GM23248 (cell line): ENCODE measurements around the gene FRS3. TPM values are rescaled to one million over a fixed set of nuclear protein-coding genes. Genes with fewer than 3 reads are reported as not detected.

Experiments used
- DNase-seq: peaks from one replicate; pipeline ENCODE4 v3.0.0-alpha.2; 2015
- H2AFZ ChIP-seq: fragments of 200-600 bp; sonication (generic); 2 replicates; pipeline ENCODE4 v1.6.1; 2016; ENCODE audit warnings: antibody characterized with exemption
- H3F3A ChIP-seq: fragments of 200-600 bp; sonication (generic); 2 replicates; pipeline ENCODE4 v1.6.1; 2016; ENCODE audit warnings: mild to moderate bottlenecking, antibody characterized with exemption, mixed run types; ENCODE audit not compliant: insufficient read depth
- H3K27ac ChIP-seq: fragments of 200-600 bp; sonication (generic); 2 replicates; pipeline ENCODE4 v1.5.1; 2016; ENCODE audit warnings: mild to moderate bottlenecking
- H3K27me3 ChIP-seq: fragments of 200-600 bp; sonication (generic); replicated peaks from 2 replicates; pipeline ENCODE4 v1.6.1; 2016; ENCODE audit warnings: mild to moderate bottlenecking; ENCODE audit not compliant: insufficient read depth
- H3K36me3 ChIP-seq: fragments of 200-600 bp; sonication (generic); 2 replicates; pipeline ENCODE4 v1.6.1; 2016; ENCODE audit warnings: low read depth, mild to moderate bottlenecking
- H3K4me1 ChIP-seq: fragments of 200-600 bp; sonication (generic); 2 replicates; pipeline ENCODE4 v1.6.1; 2016; ENCODE audit warnings: mild to moderate bottlenecking; ENCODE audit not compliant: insufficient read depth
- H3K4me2 ChIP-seq: fragments of 200-600 bp; sonication (generic); one replicate; pipeline ENCODE4 v1.6.1; 2016; ENCODE audit warnings: mild to moderate bottlenecking; ENCODE audit not compliant: unreplicated experiment
- H3K4me3 ChIP-seq: fragments of 200-600 bp; sonication (generic); 2 replicates; pipeline ENCODE4 v1.5.1; 2016; ENCODE audit warnings: mild to moderate bottlenecking
- H3K79me2 ChIP-seq: fragments of 200-600 bp; sonication (generic); 2 replicates; pipeline ENCODE4 v1.6.1; 2016; ENCODE audit warnings: mild to moderate bottlenecking; ENCODE audit not compliant: insufficient read depth
- H3K9ac ChIP-seq: fragments of 200-600 bp; sonication (generic); 2 replicates; pipeline ENCODE4 v1.6.1; 2016; ENCODE audit warnings: mild to moderate bottlenecking
- H3K9me2 ChIP-seq: fragments of 200-600 bp; sonication (generic); 2 replicates; pipeline ENCODE4 v1.6.1; 2016; ENCODE audit warnings: mixed run types, mild to moderate bottlenecking, moderate library complexity; ENCODE audit not compliant: insufficient read depth
- H3K9me3 ChIP-seq: fragments of 200-600 bp; sonication (generic); one replicate; pipeline ENCODE4 v1.6.1; 2017; ENCODE audit warnings: low read depth
- H4K20me1 ChIP-seq: fragments of 200-600 bp; sonication (generic); 2 replicates; pipeline ENCODE4 v1.6.0; 2016; ENCODE audit not compliant: insufficient read depth
- EZH2 ChIP-seq: fragments of 200-600 bp; sonication (generic); IDR thresholded peaks from 2 replicates; pipeline ENCODE4 v1.6.1; 2018; ENCODE audit warnings: antibody characterized with exemption, mild to moderate bottlenecking; ENCODE audit not compliant: insufficient read depth, poor library complexity, severe bottlenecking
- EZH2phosphoT487 ChIP-seq: fragments of 200-600 bp; sonication (generic); IDR thresholded peaks from 2 replicates; pipeline ENCODE4 v1.6.1; 2018; ENCODE audit warnings: antibody characterized with exemption, moderate library complexity, mild to moderate bottlenecking, low read depth; ENCODE audit not compliant: insufficient read depth
- WGBS, 2 experiments: methylation state at CpG; one replicate each; pipeline ENCODE4 v1.1.6; 2015 to 2017; ENCODE audit warnings: low lambda C conversion rate in 2 of 2, low coverage in 1 of 2; ENCODE audit errors: missing lambda C conversion rate in 2 of 2; 5-methylcytosine and 5-hydroxymethylcytosine counted together
- in situ Hi-C: fragments of 300-500 bp; cut with MboI; formaldehyde crosslinking; loops from 2 replicates; pipeline ENCODE4 v1.15.0; 2020
- polyA plus RNA-seq: library from polyadenylated mRNA; unstranded; fragments of >200 nt; fragmentation: Nextera tagmentation; extraction: Ambion mirVana; gene quantifications from 2 replicates; pipeline ENCODE4 v1.2.1, GENCODE V29; 2016
- total RNA-seq: library from RNA; depleted of rRNA; stranded (reverse); fragments of >200 nt; shearing (Covaris generic); gene quantifications from 2 replicates; pipeline ENCODE4 v1.2.3, GENCODE V29; 2014

The FRS3 gene
- total and polyA plus RNA-seq, 2 experiments from 2014 or later = 2.5 to 3.4 TPM

DNA sequence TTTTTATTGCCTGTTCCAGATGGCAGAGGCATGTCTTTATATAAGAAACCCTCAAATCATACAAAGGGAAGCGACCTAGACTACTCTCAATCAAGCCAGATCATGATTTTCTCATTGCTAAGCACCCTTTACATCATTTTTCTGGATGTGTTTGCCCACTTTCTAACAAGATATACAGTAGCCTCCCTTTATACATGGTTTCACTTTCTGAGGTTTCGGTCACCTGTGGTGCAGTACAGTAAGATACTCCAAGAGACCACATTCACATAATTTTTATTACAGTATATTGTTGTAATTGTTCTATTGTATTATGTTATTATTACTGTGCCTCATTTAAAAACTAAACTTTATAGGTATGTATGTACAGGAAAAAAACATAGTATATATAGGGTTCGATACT lies 31.4 kb upstream of the FRS3 start:
- Histone ChIP-seq H3K4me3 (no peak overlapping the region), H3K9ac (no peak overlapping the region), H4K20me1 (no peaks in the 10 kb centered on the region), H3K79me2 (no peaks in the 10 kb centered on the region), H3K9me3 (no peaks in the 10 kb centered on the region), H3K27ac (no peak overlapping the region), H3K4me1 (no peaks in the 10 kb centered on the region), H2AFZ (no peak overlapping the region), H3K36me3 (no peaks in the 10 kb centered on the region), H3K27me3 (no peaks in the 10 kb centered on the region), H3F3A (no peaks in the 10 kb centered on the region), H3K4me2 (no peak overlapping the region), H3K9me2 (no peaks in the 10 kb centered on the region)
- TF ChIP-seq EZH2phosphoT487 (no peak), EZH2 (no peak)
- no peak for DNase-seq
- WGBS, 2 experiments = 92 to 97% methylated on average over 3 of the region's 3 CpGs
- in situ Hi-C loops = no loop called here

DNA sequence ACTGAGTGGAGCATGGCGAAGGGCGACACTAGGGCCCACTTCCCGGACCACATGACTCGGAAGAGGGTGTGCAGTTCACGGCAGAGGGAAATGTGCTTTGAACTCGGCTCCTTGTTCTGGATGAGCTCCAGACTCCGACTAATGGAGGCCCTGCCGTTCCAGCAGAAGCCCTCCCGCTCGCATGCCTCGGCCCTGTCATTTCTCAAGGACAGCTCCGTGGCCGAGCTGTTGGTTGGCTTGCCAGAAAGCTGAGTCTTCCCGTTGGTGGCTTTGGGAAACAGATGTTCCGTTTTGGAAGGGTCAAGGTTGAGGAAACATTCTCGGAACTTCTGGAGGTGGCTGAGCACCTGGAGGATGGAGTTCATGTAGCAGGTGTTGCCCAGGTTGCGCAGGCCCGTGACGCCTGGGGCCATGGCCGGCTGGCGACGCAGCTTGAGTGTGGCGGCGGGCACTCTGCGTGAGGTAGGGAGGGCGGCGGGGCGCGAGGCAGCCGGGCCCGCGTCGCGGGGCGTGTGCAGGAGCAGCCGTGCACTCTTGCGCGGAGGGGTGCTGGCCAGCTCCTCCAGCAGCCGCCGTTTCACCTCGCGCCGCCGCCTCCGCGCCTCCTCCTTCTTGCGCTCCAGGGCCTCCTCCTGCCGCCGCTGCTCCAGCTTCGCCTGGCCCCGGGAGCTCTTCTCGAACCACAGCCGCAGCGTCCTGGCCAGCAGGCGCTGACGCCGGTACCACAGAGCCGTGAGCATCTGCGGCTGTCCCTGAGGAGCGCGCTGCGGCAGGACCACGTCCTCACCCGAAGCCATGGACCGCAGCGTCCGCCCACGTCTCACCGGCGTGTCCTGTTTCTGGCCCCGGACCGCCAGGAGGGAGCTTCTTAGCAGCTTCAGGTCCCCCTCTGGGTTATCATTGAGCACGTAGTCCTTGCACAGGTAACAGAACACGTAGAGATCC lies 26.4 kb upstream of the FRS3 start:
- Histone ChIP-seq H3K4me3 (no peak overlapping the region), H3K9ac (no peak overlapping the region), H3K4me2 (no peak overlapping the region), H3K9me3 (no peaks in the 10 kb centered on the region), H3K36me3 (no peaks in the 10 kb centered on the region), H3K79me2 (no peaks in the 10 kb centered on the region), H3F3A (peaks cover 7% of the 10 kb centered on the region), H2AFZ (no peak overlapping the region), H4K20me1 (no peaks in the 10 kb centered on the region), H3K27me3 (no peaks in the 10 kb centered on the region), H3K4me1 (no peaks in the 10 kb centered on the region), H3K27ac (no peak overlapping the region), H3K9me2 (no peaks in the 10 kb centered on the region)
- no peak for TF ChIP-seq EZH2
- TF ChIP-seq EZH2phosphoT487 = no peak
- WGBS, 2 experiments = 95 to 96% methylated on average over 69 to 74 of the region's 74 CpGs
- no peak for DNase-seq
- in situ Hi-C loops = no loop called here

DNA sequence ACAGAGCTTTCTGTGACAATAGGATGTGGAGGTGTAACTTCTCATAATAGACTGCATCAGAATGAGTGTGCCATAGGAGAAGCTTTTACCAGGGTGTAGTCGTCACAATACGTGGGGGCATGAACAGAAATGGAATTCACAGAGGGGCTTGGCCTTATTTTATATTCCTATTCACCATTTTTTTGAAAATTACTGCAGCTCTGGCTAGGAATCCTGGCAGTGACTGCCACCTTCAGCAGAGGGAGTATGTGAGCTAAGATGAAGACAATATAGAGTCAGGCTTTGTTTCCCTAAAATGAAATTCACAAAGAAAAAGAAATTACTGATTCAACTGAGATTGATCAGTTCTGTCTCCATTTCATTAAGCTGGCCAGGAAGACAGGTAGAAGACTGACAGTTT lies 21.7 kb upstream of the FRS3 start:
- in situ Hi-C loops = no loop called here
- Histone ChIP-seq H2AFZ (no peak overlapping the region), H4K20me1 (no peaks in the 10 kb centered on the region), H3K79me2 (no peaks in the 10 kb centered on the region), H3K4me1 (peaks cover 6% of the 10 kb centered on the region; the same call in 1 of the 2 replicates), H3K27ac (no peak overlapping the region), H3K36me3 (no peaks in the 10 kb centered on the region), H3F3A (peaks cover 7% of the 10 kb centered on the region), H3K4me3 (no peak overlapping the region), H3K9me2 (no peaks in the 10 kb centered on the region), H3K9ac (no peak overlapping the region), H3K9me3 (no peaks in the 10 kb centered on the region), H3K27me3 (no peaks in the 10 kb centered on the region), H3K4me2 (no peak overlapping the region)
- TF ChIP-seq EZH2 (no peak), EZH2phosphoT487 (no peak)
- peak; percentile 58 for DNase-seq
- 65 to 82% methylated on average over 2 of the region's 2 CpGs for WGBS, 2 experiments

DNA sequence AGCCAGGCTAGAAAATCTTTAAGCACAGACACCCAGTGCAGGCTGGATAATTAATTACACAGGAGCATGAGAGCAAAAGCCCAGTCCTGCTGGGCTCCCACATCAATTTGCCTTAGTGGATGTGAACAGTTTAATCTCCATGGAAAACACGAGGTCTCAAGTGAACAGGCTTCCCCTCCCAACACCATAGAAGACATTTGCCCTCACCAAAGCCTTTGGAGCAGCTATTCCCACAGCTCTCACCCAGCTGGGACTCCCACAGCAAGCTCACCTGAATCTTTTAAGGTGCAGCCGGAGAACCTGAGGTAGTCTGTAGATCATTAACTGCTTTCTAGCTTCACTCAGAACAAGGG lies 19.8 kb upstream of the FRS3 start:
- H3K27ac ChIP-seq = no peak overlapping the region
- H3K4me2 ChIP-seq = no peak overlapping the region
- H3K4me3 ChIP-seq = no peak overlapping the region
- H3K79me2 ChIP-seq = no peaks in the 10 kb centered on the region
- in situ Hi-C loops = no loop called here
- no peaks in the 10 kb centered on the region for H4K20me1 ChIP-seq
- no peak for DNase-seq
- no peak overlapping the region for H2AFZ ChIP-seq
- no peaks in the 10 kb centered on the region for H3K9me3 ChIP-seq
- H3K9me2 ChIP-seq = no peaks in the 10 kb centered on the region
- TF ChIP-seq EZH2 (no peak), EZH2phosphoT487 (no peak)
- H3K4me1 ChIP-seq = peaks cover 6% of the 10 kb centered on the region; the same call in 1 of the 2 replicates
- H3F3A ChIP-seq = peaks cover 7% of the 10 kb centered on the region
- H3K36me3 ChIP-seq = no peaks in the 10 kb centered on the region
- H3K9ac ChIP-seq = no peak overlapping the region
- H3K27me3 ChIP-seq = no peaks in the 10 kb centered on the region
- WGBS, 2 experiments = 92 to 95% methylated on average over 2 of the region's 2 CpGs
